HG02623 (cell line): ENCODE data around the gene MCIDAS.

Source experiments
- ATAC-seq: cut with Tn5 transposase; IDR thresholded peaks from one replicate; pipeline ENCODE4 v1.9.1; 2021; ENCODE audit warnings: moderate library complexity; ENCODE audit not compliant: unreplicated experiment

MCIDAS gene

GRCh38 chr5:55171471-55171870 is 55.6 kb downstream of the MCIDAS start:
- no peak for ATAC-seq
